HepG2 (cell line): ENCODE results near the gene CDK2. TPM values are rescaled to one million over a fixed set of nuclear protein-coding genes. Genes with fewer than 3 reads are reported as not detected.

Experiments used
- CBX5 ChIP-seq: sonication (generic); formaldehyde crosslinking; IDR thresholded peaks from 2 replicates; pipeline ENCODE4 v1.4.0; 2020; ENCODE audit warnings: missing genetic modification reagents, borderline replicate concordance
- CREB1 ChIP-seq, 2 experiments: fragments of 450-650 bp in 1 of 2; IDR thresholded peaks; 2 replicates each; pipeline ENCODE4 v1.6.1; 2016 to 2017; ENCODE audit warnings: control low read depth in 1 of 2, mild to moderate bottlenecking in 1 of 2, missing compliant biosample characterization in 1 of 2, missing genetic modification characterization in 1 of 2
- EP300 ChIP-seq, 3 experiments: sonication (generic) in 1 of 3; formaldehyde crosslinking in 1 of 3; IDR thresholded peaks; 2 replicates each; pipeline versions ENCODE4 v1.5.1 to v1.6.1; 2011 to 2020; ENCODE audit warnings: low read depth in 2 of 3, low read length in 2 of 3, borderline replicate concordance in 1 of 3, improper control_type of control experiment in 1 of 3, mild to moderate bottlenecking in 1 of 3, missing genetic modification reagents in 1 of 3, moderate library complexity in 1 of 3
- KDM4B ChIP-seq: sonication (generic); formaldehyde crosslinking; IDR thresholded peaks from 2 replicates; pipeline ENCODE4 v1.4.0; 2020; ENCODE audit warnings: missing genetic modification reagents
- MAFG ChIP-seq: sonication (generic); formaldehyde crosslinking; IDR thresholded peaks from 2 replicates; pipeline ENCODE4 v1.5.1; 2020; ENCODE audit warnings: mild to moderate bottlenecking, missing genetic modification reagents
- MTF2 ChIP-seq: sonication (generic); formaldehyde crosslinking; IDR thresholded peaks from 2 replicates; pipeline ENCODE4 v1.5.0; 2020; ENCODE audit warnings: missing genetic modification reagents, borderline replicate concordance
- MZF1 ChIP-seq: sonication (generic); formaldehyde crosslinking; IDR thresholded peaks from 2 replicates; pipeline ENCODE4 v1.8.1; 2023; ENCODE audit warnings: mild to moderate bottlenecking, missing genetic modification reagents, borderline replicate concordance
- NKX3-1 ChIP-seq: sonication (generic); formaldehyde crosslinking; IDR thresholded peaks from 2 replicates; pipeline ENCODE4 v1.5.0; 2020; ENCODE audit warnings: missing genetic modification reagents
- SP1 ChIP-seq, 2 experiments: fragments of 450-650 bp in 1 of 2; sonication (generic) in 1 of 2; formaldehyde crosslinking in 1 of 2; IDR thresholded peaks; 2 replicates each; pipeline versions ENCODE4 v1.4.0 to v1.6.1; 2016 to 2020; ENCODE audit warnings: missing genetic modification reagents in 1 of 2
- ZSCAN9 ChIP-seq: IDR thresholded peaks from 2 replicates; pipeline ENCODE4 v1.6.1; 2016; ENCODE audit warnings: borderline replicate concordance
- polyA plus RNA-seq, 8 experiments: library from polyadenylated mRNA; depleted of rRNA in 3 of 8; stranded (reverse) in 7 of 8; unstranded in 1 of 8; fragments of >200 nt; fragmentation: Illumina TruSeq in 4 of 8; extraction: Trizol in 4 of 8; gene quantifications; 2 replicates each; pipeline versions ENCODE4 v1.2.1 to v1.2.3, GENCODE V29; 2011 to 2016; ENCODE audit warnings: low read depth in 4 of 8, missing spikeins in 1 of 8, mixed read lengths in 1 of 8; ENCODE audit not compliant: insufficient read depth in 1 of 8
- total RNA-seq, 5 experiments: library from RNA; depleted of rRNA; stranded (reverse); fragments of >200 nt; fragmentation: Illumina TruSeq; extraction: Trizol; gene quantifications; 2 replicates each; pipeline ENCODE4 v1.2.3, GENCODE V29; 2016; ENCODE audit warnings: low read depth in 1 of 5
- TF ChIP-seq, protein P1 (sequence below): sonication (generic); formaldehyde crosslinking; IDR thresholded peaks from 2 replicates; pipeline ENCODE4 v1.4.0; 2020; ENCODE audit warnings: mild to moderate bottlenecking, missing genetic modification reagents

Gene CDK2
- total and polyA plus RNA-seq, 2 of the 13 experiments (the other 11 are each of a cell fraction or from before 2014, with no cell fraction given), result 47.5 to 52.6 TPM

DNA sequence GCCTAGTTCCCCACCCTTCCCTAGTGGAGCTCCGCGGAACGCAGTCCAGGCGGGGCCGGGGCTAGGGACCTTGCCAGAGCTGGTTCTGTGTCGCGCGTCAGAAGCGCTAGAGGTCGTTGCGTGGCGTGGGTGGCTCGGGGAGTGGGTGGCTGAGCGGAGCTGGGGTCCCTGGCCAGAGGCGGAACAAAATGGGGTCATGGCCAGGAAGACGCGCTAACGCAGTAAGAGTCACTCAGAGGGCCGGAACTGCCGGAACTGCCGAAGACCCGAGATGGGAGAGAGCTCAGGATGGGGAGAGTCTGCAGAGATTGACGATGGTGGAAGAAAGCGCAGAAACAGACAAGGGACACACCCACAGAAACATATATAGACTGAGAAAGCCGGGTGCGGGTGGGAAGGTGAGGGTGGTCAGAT, 30.9 kb upstream of the CDK2 start (continued):
- TF ChIP-seq, protein P1, sequence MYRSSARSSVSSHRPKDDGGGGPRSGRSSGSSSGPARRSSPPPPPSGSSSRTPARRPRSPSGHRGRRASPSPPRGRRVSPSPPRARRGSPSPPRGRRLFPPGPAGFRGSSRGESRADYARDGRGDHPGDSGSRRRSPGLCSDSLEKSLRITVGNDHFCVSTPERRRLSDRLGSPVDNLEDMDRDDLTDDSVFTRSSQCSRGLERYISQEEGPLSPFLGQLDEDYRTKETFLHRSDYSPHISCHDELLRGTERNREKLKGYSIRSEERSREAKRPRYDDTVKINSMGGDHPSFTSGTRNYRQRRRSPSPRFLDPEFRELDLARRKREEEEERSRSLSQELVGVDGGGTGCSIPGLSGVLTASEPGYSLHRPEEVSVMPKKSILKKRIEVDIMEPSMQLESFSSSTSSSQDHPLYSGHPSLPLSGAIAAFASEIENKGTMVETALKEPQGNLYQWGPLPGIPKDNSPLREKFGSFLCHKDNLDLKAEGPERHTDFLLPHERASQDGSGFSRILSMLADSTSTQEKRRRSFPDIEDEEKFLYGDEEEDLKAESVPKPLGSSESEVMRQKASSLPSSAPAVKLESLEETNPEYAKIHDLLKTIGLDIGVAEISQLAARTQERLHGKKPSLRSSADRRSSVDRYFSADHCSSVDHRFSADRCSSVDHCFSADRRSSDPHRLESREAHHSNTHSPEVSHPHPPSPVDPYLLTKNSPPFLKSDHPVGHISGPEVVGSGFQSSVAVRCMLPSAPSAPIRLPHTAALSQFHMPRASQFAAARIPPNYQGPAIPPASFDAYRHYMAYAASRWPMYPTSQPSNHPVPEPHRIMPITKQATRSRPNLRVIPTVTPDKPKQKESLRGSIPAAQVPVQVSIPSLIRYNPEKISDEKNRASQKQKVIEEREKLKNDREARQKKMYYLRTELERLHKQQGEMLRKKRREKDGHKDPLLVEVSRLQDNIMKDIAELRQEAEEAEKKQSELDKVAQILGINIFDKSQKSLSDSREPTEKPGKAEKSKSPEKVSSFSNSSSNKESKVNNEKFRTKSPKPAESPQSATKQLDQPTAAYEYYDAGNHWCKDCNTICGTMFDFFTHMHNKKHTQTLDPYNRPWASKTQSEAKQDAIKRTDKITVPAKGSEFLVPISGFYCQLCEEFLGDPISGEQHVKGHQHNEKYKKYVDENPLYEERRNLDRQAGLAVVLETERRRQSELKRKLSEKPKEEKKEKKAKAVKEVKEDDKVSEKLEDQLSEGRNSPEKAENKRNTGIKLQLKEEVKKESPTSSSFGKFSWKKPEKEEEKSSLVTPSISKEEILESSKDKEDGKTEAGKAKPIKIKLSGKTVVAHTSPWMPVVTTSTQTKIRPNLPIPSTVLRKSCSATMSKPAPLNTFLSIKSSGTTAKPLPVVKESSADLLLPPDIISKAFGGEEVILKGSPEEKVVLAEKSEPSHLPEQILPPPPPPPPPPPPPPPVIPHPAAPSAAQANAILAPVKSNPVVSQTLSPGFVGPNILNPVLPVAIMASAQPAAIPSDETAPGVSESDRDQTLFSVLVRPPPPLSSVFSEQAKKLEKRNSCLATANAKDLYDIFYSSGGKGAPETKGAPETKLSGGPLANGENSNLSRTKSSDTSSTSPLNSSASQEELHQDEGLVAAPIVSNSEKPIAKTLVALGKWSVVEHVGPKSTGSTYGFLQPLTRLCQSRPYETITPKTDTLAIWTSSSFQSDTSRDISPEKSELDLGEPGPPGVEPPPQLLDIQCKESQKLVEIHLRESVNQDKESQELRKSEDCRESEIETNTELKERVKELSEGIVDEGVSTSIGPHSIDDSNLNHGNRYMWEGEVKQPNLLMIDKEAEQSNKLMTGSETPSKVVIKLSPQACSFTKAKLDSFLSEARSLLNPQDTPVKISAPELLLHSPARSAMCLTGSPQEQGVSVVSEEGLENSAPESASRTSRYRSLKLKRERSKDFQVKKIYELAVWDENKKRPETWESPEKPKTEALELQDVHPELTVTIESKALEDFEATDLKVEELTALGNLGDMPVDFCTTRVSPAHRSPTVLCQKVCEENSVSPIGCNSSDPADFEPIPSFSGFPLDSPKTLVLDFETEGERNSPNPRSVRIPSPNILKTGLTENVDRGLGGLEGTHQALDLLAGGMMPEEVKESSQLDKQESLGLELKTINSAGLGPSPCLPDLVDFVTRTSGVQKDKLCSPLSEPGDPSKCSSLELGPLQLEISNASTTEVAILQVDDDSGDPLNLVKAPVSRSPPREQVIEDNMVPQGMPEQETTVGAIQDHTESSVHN (CRISPR knock-in tag), result no peak
- TF ChIP-seq NKX3-1, result no peak
- TF ChIP-seq KDM4B (CRISPR knock-in tag), result no peak
- no peak for TF ChIP-seq ZSCAN9 (CRISPR knock-in tag)
- TF ChIP-seq CBX5 (CRISPR knock-in tag), result no peak
- TF ChIP-seq SP1 (IDR thresholded peaks at IDR 0.05), result no peak
- no peak for TF ChIP-seq SP1 (CRISPR knock-in tag; IDR thresholded peaks at IDR 0.05)
- TF ChIP-seq MZF1, result no peak
- TF ChIP-seq MAFG (CRISPR knock-in tag), result no peak
- no peak for TF ChIP-seq MTF2 (CRISPR knock-in tag)
- no peak for TF ChIP-seq EP300 (IDR thresholded peaks at IDR 0.05; ENCODE audit: low read depth in 2 of 2, low read length in 2 of 2)
- TF ChIP-seq EP300 (CRISPR knock-in tag; IDR thresholded peaks at IDR 0.05; ENCODE audit: borderline replicate concordance), result no peak
- TF ChIP-seq CREB1 (IDR thresholded peaks at IDR 0.05), result no peak
- TF ChIP-seq CREB1 (CRISPR knock-in tag; IDR thresholded peaks at IDR 0.05), result no peak
- TF ChIP-seq, all 625 proteins: peak for 0
